Measurements from ENCODE around the gene COL25A1.
"Not testable (repeated sequence)": the region's sequence is repeated elsewhere in the genome, so short reads cannot be mapped to it uniquely, and the experiment has no call there.

Gene COL25A1

GRCh38 chr4:109114501-109114900 lies 188.0 kb downstream of the COL25A1 start:
- DNase-seq: no peak

GRCh38 chr4:109113521-109113920 lies 188.9 kb downstream of the COL25A1 start:
- no peak for DNase-seq

GRCh38 chr4:109111031-109111430 lies 191.4 kb downstream of the COL25A1 start:
- no peak for DNase-seq

GRCh38 chr4:109108215-109108614 lies 194.2 kb downstream of the COL25A1 start:
- DNase-seq: not testable (repeated sequence)

GRCh38 chr4:109094056-109094455 lies 208.4 kb downstream of the COL25A1 start:
- no peak for DNase-seq

GRCh38 chr4:109091727-109092409 lies 210.6 kb downstream of the COL25A1 start:
- no peak for DNase-seq

GRCh38 chr4:109083911-109084310 lies 218.5 kb downstream of the COL25A1 start:
- DNase-seq: no peak

GRCh38 chr4:109079731-109080130 lies 222.7 kb downstream of the COL25A1 start:
- no peak for DNase-seq

GRCh38 chr4:109079201-109079600 lies 223.3 kb downstream of the COL25A1 start:
- DNase-seq: no peak

GRCh38 chr4:109078724-109079123 lies 223.7 kb downstream of the COL25A1 start:
- DNase-seq: no peak

GRCh38 chr4:109077505-109077904 lies 225.0 kb downstream of the COL25A1 start:
- no peak for DNase-seq

GRCh38 chr4:109076709-109077108 lies 225.7 kb downstream of the COL25A1 start:
- DNase-seq: not testable (repeated sequence)

- DNase-seq: no peak
Measured at GRCh38 chr4:109075621-109076020, 226.8 kb downstream of the COL25A1 start.

- no peak for DNase-seq
Measured at GRCh38 chr4:109072595-109072994, 229.9 kb downstream of the COL25A1 start.

GRCh38 chr4:109070677-109071076 lies 231.8 kb downstream of the COL25A1 start:
- not testable (repeated sequence) for DNase-seq

GRCh38 chr4:109067508-109068235 lies 234.8 kb downstream of the COL25A1 start:
- no peak for DNase-seq

GRCh38 chr4:109065006-109065405 lies 237.5 kb downstream of the COL25A1 start:
- DNase-seq: no peak

GRCh38 chr4:109053257-109053656 lies 249.2 kb downstream of the COL25A1 start:
- DNase-seq: no peak

- no peak for DNase-seq
Measured at GRCh38 chr4:109052821-109053220, 249.6 kb downstream of the COL25A1 start.

GRCh38 chr4:109051054-109051453 lies 251.4 kb downstream of the COL25A1 start:
- no peak for DNase-seq

- no peak for DNase-seq
Measured at GRCh38 chr4:109049926-109050325, 252.5 kb downstream of the COL25A1 start.

- DNase-seq: no peak
Measured at GRCh38 chr4:109046471-109047201, 255.8 kb downstream of the COL25A1 start.

- DNase-seq: no peak
Measured at GRCh38 chr4:109044431-109044830, 258.0 kb downstream of the COL25A1 start.

- no peak for DNase-seq
Measured at GRCh38 chr4:109043286-109043685, 259.2 kb downstream of the COL25A1 start.
